GM19438 (cell line): ENCODE data around the gene MAPK8IP2.
A peak's percentile ranks its signal among the peaks of the same experiment; 100 is the strongest.

Experiments
- ATAC-seq: cut with Tn5 transposase; IDR thresholded peaks from one replicate; pipeline ENCODE4 v1.9.1; 2021; ENCODE audit warnings: low read depth; ENCODE audit not compliant: unreplicated experiment

Gene MAPK8IP2

GRCh38 chr22:50600538-50600937, at the start of gene MAPK8IP2:
MAPK8IP2 (plus strand) TSS chr22:50600793; CDS start chr22:50600819, 26 bp downstream.
- ATAC-seq, result no peak

- no peak for ATAC-seq
Observed at GRCh38 chr22:50551160-50551752, 49.3 kb upstream of the MAPK8IP2 start.

- no peak for ATAC-seq
Observed at GRCh38 chr22:50553310-50553709, 47.3 kb upstream of the MAPK8IP2 start.

GRCh38 chr22:50556703-50557102, 43.9 kb upstream of the MAPK8IP2 start:
- no peak for ATAC-seq

- ATAC-seq, result no peak
Observed at GRCh38 chr22:50560034-50560433, 40.6 kb upstream of the MAPK8IP2 start.

- ATAC-seq, result no peak
Observed at GRCh38 chr22:50561401-50562358, 38.9 kb upstream of the MAPK8IP2 start.

- peak; percentile 85 for ATAC-seq
Observed at GRCh38 chr22:50562523-50563412, 37.8 kb upstream of the MAPK8IP2 start, which contains the start of gene SYCE3. SYCE3 (minus strand) TSS chr22:50562919; CDS start chr22:50556405, 6,514 bp downstream.

- no peak for ATAC-seq
Observed at GRCh38 chr22:50563413-50564160, 37.0 kb upstream of the MAPK8IP2 start.

GRCh38 chr22:50564289-50564688, 36.3 kb upstream of the MAPK8IP2 start:
- ATAC-seq, result no peak

GRCh38 chr22:50567721-50568252, 32.8 kb upstream of the MAPK8IP2 start:
- no peak for ATAC-seq

GRCh38 chr22:50568626-50569025, 32.0 kb upstream of the MAPK8IP2 start:
- ATAC-seq, result no peak

GRCh38 chr22:50569041-50569459, 31.5 kb upstream of the MAPK8IP2 start:
- ATAC-seq, result no peak

- no peak for ATAC-seq
Observed at GRCh38 chr22:50569896-50570535, 30.6 kb upstream of the MAPK8IP2 start.

GRCh38 chr22:50570861-50571260, 29.7 kb upstream of the MAPK8IP2 start:
- no peak for ATAC-seq

- no peak for ATAC-seq
Observed at GRCh38 chr22:50571264-50572175, 29.1 kb upstream of the MAPK8IP2 start.

GRCh38 chr22:50572965-50573364, 27.6 kb upstream of the MAPK8IP2 start:
- ATAC-seq, result no peak

- ATAC-seq, result no peak
Observed at GRCh38 chr22:50573491-50574382, 26.9 kb upstream of the MAPK8IP2 start.
